Mucosa of rectum (tissue), 2 donors: Measurements from ENCODE around the gene ATP10B.

Experiments used
- H3K27ac ChIP-seq, 2 donors: one replicate each; pipeline ENCODE4 v1.7.0; 2013; ENCODE audit warnings: inconsistent platforms in 2 of 2, low read depth in 2 of 2, low read length in 2 of 2
- H3K27me3 ChIP-seq, 2 donors: one replicate each; pipeline ENCODE4 v1.7.0; 2013; ENCODE audit warnings: low read length in 2 of 2; ENCODE audit not compliant: control insufficient read depth in 2 of 2, insufficient read depth in 2 of 2
- H3K36me3 ChIP-seq, 2 donors: one replicate each; pipeline ENCODE4 v1.7.0; 2013; ENCODE audit warnings: low read length in 2 of 2; ENCODE audit not compliant: control insufficient read depth in 2 of 2, insufficient read depth in 2 of 2
- H3K4me1 ChIP-seq, 2 donors: one replicate each; pipeline ENCODE4 v1.7.0; 2013; ENCODE audit warnings: low read length in 2 of 2, mild to moderate bottlenecking in 1 of 2; ENCODE audit not compliant: control insufficient read depth in 2 of 2, insufficient read depth in 2 of 2
- H3K4me3 ChIP-seq, 2 donors: one replicate each; pipeline ENCODE4 v1.7.0; 2013; ENCODE audit warnings: low read length in 2 of 2
- H3K9ac ChIP-seq, 2 donors: one replicate each; pipeline ENCODE4 v1.7.0; 2013; ENCODE audit warnings: low read length in 2 of 2, low read depth in 1 of 2, mild to moderate bottlenecking in 1 of 2
- H3K9me3 ChIP-seq, 2 donors: one replicate each; pipeline ENCODE4 v1.7.0; 2013; ENCODE audit warnings: low read length in 2 of 2; ENCODE audit not compliant: control insufficient read depth in 2 of 2
- donor health status: healthy.
- donor health status: Normal muscosa, but diverticular disease.

ATP10B gene

GRCh38 chr5:160627921-160628618, 223.9 kb downstream of the ATP10B start:
- Histone ChIP-seq H3K9ac (no peak overlapping the region), H3K9me3 (no peaks in the 10 kb centered on the region), H3K27ac (peak overlapping the region; percentile 34 to 62), H3K27me3 (no peaks in the 10 kb centered on the region), H3K36me3 (peaks cover 34 to 59% of the 10 kb centered on the region in 2 donors), H3K4me3 (no peak overlapping the region), H3K4me1 (peaks cover 25 to 32% of the 10 kb centered on the region in 2 donors)

GRCh38 chr5:160626322-160626721, 225.7 kb downstream of the ATP10B start:
- Histone ChIP-seq H3K4me3 (no peak overlapping the region), H3K4me1 (peaks cover 25 to 32% of the 10 kb centered on the region in 2 donors), H3K9ac (no peak overlapping the region), H3K27me3 (no peaks in the 10 kb centered on the region), H3K9me3 (no peaks in the 10 kb centered on the region), H3K27ac (no peak overlapping the region), H3K36me3 (peaks cover 37 to 63% of the 10 kb centered on the region in 2 donors)

- Histone ChIP-seq H3K9me3 (no peaks in the 10 kb centered on the region), H3K9ac (no peak overlapping the region), H3K27ac (no peak overlapping the region), H3K27me3 (no peaks in the 10 kb centered on the region), H3K4me1 (peaks cover 0 to 8% of the 10 kb centered on the region in 2 donors), H3K36me3 (peaks cover 48 to 57% of the 10 kb centered on the region in 2 donors), H3K4me3 (no peak overlapping the region)
These were observed 230.5 kb downstream of the ATP10B start for GRCh38 chr5:160621526-160621925.

GRCh38 chr5:160620401-160620800, 231.6 kb downstream of the ATP10B start:
- Histone ChIP-seq H3K27me3 (no peaks in the 10 kb centered on the region), H3K4me1 (peaks cover 0 to 2% of the 10 kb centered on the region in 2 donors), H3K9ac (no peak overlapping the region), H3K36me3 (peaks cover 51 to 63% of the 10 kb centered on the region in 2 donors), H3K9me3 (no peaks in the 10 kb centered on the region), H3K27ac (no peak overlapping the region), H3K4me3 (no peak overlapping the region)

- no peak overlapping the region for H3K4me3 ChIP-seq
- H3K4me1 ChIP-seq = peaks cover 0 to 2% of the 10 kb centered on the region in 2 donors
- H3K9ac ChIP-seq = no peak overlapping the region
- no peak overlapping the region for H3K27ac ChIP-seq
- peaks cover 61 to 68% of the 10 kb centered on the region in 2 donors for H3K36me3 ChIP-seq
- H3K27me3 ChIP-seq = no peaks in the 10 kb centered on the region
- H3K9me3 ChIP-seq = no peaks in the 10 kb centered on the region
These were observed 232.6 kb downstream of the ATP10B start for GRCh38 chr5:160619381-160619780.

- Histone ChIP-seq H3K27me3 (no peaks in the 10 kb centered on the region), H3K9me3 (no peaks in the 10 kb centered on the region), H3K4me1 (peaks cover 0 to 2% of the 10 kb centered on the region in 2 donors), H3K27ac (no peak overlapping the region), H3K36me3 (peaks cover 64 to 66% of the 10 kb centered on the region in 2 donors), H3K9ac (no peak overlapping the region), H3K4me3 (no peak overlapping the region)
These were observed 233.7 kb downstream of the ATP10B start for GRCh38 chr5:160618286-160618685.

- Histone ChIP-seq H3K9ac (no peak overlapping the region), H3K27me3 (no peaks in the 10 kb centered on the region), H3K4me3 (no peak overlapping the region), H3K9me3 (no peaks in the 10 kb centered on the region), H3K27ac (no peak overlapping the region), H3K36me3 (peaks cover 59 to 61% of the 10 kb centered on the region in 2 donors), H3K4me1 (peaks cover 0 to 2% of the 10 kb centered on the region in 2 donors)
These were observed 235.1 kb downstream of the ATP10B start for GRCh38 chr5:160616712-160617497.

GRCh38 chr5:160614136-160614535, 237.9 kb downstream of the ATP10B start:
- H3K36me3 ChIP-seq = peaks cover 55 to 57% of the 10 kb centered on the region in 2 donors
- no peaks in the 10 kb centered on the region for H3K27me3 ChIP-seq
- H3K9me3 ChIP-seq = no peaks in the 10 kb centered on the region
- H3K27ac ChIP-seq = no peak overlapping the region
- H3K4me3 ChIP-seq = no peak overlapping the region
- H3K4me1 ChIP-seq = no peaks in the 10 kb centered on the region
- H3K9ac ChIP-seq = no peak overlapping the region

GRCh38 chr5:160605266-160605665, 246.7 kb downstream of the ATP10B start:
- Histone ChIP-seq H3K27ac (no peak overlapping the region), H3K4me3 (no peak overlapping the region), H3K27me3 (no peaks in the 10 kb centered on the region), H3K4me1 (no peaks in the 10 kb centered on the region), H3K9ac (no peak overlapping the region), H3K36me3 (peaks cover 42 to 53% of the 10 kb centered on the region in 2 donors), H3K9me3 (no peaks in the 10 kb centered on the region)

- Histone ChIP-seq H3K27ac (no peak overlapping the region), H3K9ac (no peak overlapping the region), H3K27me3 (no peaks in the 10 kb centered on the region), H3K4me1 (no peaks in the 10 kb centered on the region), H3K9me3 (no peaks in the 10 kb centered on the region), H3K4me3 (no peak overlapping the region), H3K36me3 (peaks cover 44 to 53% of the 10 kb centered on the region in 2 donors)
These were observed 247.5 kb downstream of the ATP10B start for GRCh38 chr5:160604484-160604883.
